MM.1S (cell line): Measurements from ENCODE around the gene OPN3.

Source experiments
- DNase-seq: peaks from one replicate; pipeline ENCODE4 v3.0.0-alpha.2; 2015
- H2AFZ ChIP-seq: fragments of 300-600 bp; sonication (generic); 2 replicates; pipeline ENCODE4 v1.6.0; 2016; ENCODE audit warnings: antibody characterized with exemption, low read length
- H3F3A ChIP-seq: fragments of 300-600 bp; sonication (generic); 2 replicates; pipeline ENCODE4 v1.6.1; 2016; ENCODE audit warnings: mild to moderate bottlenecking, antibody characterized with exemption, low read length, moderate library complexity, mixed read lengths; ENCODE audit not compliant: insufficient read depth
- H3K27ac ChIP-seq: fragments of 300-600 bp; sonication (generic); 2 replicates; pipeline ENCODE4 v1.5.1; 2016; ENCODE audit warnings: mild to moderate bottlenecking, low read length
- H3K27me3 ChIP-seq: fragments of 300-600 bp; sonication (generic); replicated peaks from 2 replicates; pipeline ENCODE4 v1.6.0; 2016; ENCODE audit warnings: low read length; ENCODE audit not compliant: insufficient read depth
- H3K36me3 ChIP-seq: fragments of 300-600 bp; sonication (generic); replicated peaks from 2 replicates; pipeline ENCODE4 v1.6.1; 2016; ENCODE audit warnings: mild to moderate bottlenecking, low read length, mixed read lengths; ENCODE audit not compliant: insufficient read depth
- H3K4me1 ChIP-seq: fragments of 300-600 bp; sonication (generic); 2 replicates; pipeline ENCODE4 v1.6.1; 2016; ENCODE audit warnings: low read length, mixed read lengths
- H3K4me2 ChIP-seq: fragments of 300-600 bp; sonication (generic); 2 replicates; pipeline ENCODE4 v1.6.0; 2016; ENCODE audit warnings: low read depth, low read length
- H3K4me3 ChIP-seq: fragments of 300-600 bp; sonication (generic); 2 replicates; pipeline ENCODE4 v1.5.1; 2016; ENCODE audit warnings: low read length, mixed read lengths
- H3K79me2 ChIP-seq: fragments of 300-600 bp; sonication (generic); 2 replicates; pipeline ENCODE4 v1.6.1; 2016; ENCODE audit warnings: mixed run types, low read length, mixed read lengths
- H3K9ac ChIP-seq: fragments of 300-600 bp; sonication (generic); 2 replicates; pipeline ENCODE4 v1.6.1; 2016; ENCODE audit warnings: low read length, mixed read lengths
- H3K9me2 ChIP-seq: fragments of 300-600 bp; sonication (generic); replicated peaks from 2 replicates; pipeline ENCODE4 v1.6.1; 2016; ENCODE audit warnings: mild to moderate bottlenecking, low read length, mixed read lengths; ENCODE audit not compliant: insufficient read depth
- H3K9me3 ChIP-seq: fragments of 300-600 bp; sonication (generic); replicated peaks from 2 replicates; pipeline ENCODE4 v1.6.1; 2016; ENCODE audit warnings: mild to moderate bottlenecking, low read length, mixed read lengths; ENCODE audit not compliant: insufficient read depth
- H4K20me1 ChIP-seq: fragments of 300-600 bp; sonication (generic); 2 replicates; pipeline ENCODE4 v1.6.1; 2016; ENCODE audit warnings: mild to moderate bottlenecking, low read length, moderate library complexity, mixed read lengths; ENCODE audit not compliant: insufficient read depth
- EZH2 ChIP-seq: fragments of 300-600 bp; sonication (generic); optimal IDR thresholded peaks from 2 replicates; pipeline ENCODE3; 2017; ENCODE audit warnings: low read depth, mild to moderate bottlenecking, antibody characterized with exemption, low read length, mixed read lengths
- EZH2phosphoT487 ChIP-seq: fragments of 300-600 bp; sonication (generic); IDR thresholded peaks from 2 replicates; pipeline ENCODE4 v1.6.1; 2018; ENCODE audit warnings: antibody characterized with exemption, low read length
- TF ChIP-seq, protein P1 (sequence below): fragments of 300-600 bp; sonication (generic); IDR thresholded peaks from 2 replicates; pipeline ENCODE4 v1.5.1; 2016; ENCODE audit warnings: antibody characterized with exemption, low read length, mixed read lengths

OPN3 gene

DNA sequence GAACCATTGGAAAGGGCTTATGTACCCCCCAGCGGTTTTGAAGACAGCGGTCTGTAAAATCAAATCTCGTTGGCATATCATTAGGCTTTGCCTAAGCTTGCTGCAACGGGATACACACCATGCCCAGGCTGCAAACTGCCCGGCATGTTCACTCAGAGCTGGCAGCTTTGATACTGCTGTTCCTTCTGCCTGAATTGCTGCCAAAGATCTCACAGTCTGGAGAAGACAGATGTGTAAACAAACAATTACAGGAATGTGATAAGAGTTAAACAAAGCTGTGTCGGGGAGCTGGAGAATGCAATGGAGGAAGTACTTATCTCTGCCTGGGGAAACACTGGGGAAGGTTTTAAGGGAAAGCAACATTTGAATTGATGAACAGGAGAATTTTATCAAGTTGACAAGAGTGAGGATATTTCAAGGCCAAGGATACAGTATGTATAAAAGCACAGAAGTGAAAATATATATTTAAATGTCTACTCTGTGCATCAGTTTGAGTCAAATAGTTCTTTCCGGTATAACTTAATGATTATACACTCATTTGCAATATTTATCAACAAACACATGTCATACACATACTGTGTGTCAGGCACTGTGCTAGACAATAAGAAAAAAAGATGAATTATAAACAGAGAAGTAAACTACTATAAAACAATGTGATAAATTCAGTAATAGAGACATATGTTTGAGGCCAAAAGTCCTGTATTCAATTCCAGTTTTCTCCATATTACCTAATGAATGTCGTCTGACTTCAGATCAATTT lies 29.9 kb downstream of the OPN3 start:
- no peak overlapping the region for H2AFZ ChIP-seq
- H4K20me1 ChIP-seq, result no peaks in the 10 kb centered on the region
- H3K36me3 ChIP-seq, result no peaks in the 10 kb centered on the region
- no peak for DNase-seq
- no peak overlapping the region for H3K4me2 ChIP-seq
- H3F3A ChIP-seq, result no peaks in the 10 kb centered on the region
- no peaks in the 10 kb centered on the region for H3K79me2 ChIP-seq
- no peak overlapping the region for H3K4me3 ChIP-seq
- H3K9me2 ChIP-seq, result no peaks in the 10 kb centered on the region
- H3K9ac ChIP-seq, result no peak overlapping the region
- no peaks in the 10 kb centered on the region for H3K9me3 ChIP-seq
- H3K27ac ChIP-seq, result no peak overlapping the region
- no peaks in the 10 kb centered on the region for H3K27me3 ChIP-seq
- TF ChIP-seq EZH2phosphoT487, result no peak
- TF ChIP-seq EZH2, result no peak
- TF ChIP-seq, protein P1, sequence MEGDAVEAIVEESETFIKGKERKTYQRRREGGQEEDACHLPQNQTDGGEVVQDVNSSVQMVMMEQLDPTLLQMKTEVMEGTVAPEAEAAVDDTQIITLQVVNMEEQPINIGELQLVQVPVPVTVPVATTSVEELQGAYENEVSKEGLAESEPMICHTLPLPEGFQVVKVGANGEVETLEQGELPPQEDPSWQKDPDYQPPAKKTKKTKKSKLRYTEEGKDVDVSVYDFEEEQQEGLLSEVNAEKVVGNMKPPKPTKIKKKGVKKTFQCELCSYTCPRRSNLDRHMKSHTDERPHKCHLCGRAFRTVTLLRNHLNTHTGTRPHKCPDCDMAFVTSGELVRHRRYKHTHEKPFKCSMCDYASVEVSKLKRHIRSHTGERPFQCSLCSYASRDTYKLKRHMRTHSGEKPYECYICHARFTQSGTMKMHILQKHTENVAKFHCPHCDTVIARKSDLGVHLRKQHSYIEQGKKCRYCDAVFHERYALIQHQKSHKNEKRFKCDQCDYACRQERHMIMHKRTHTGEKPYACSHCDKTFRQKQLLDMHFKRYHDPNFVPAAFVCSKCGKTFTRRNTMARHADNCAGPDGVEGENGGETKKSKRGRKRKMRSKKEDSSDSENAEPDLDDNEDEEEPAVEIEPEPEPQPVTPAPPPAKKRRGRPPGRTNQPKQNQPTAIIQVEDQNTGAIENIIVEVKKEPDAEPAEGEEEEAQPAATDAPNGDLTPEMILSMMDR, result no peak
- H3K4me1 ChIP-seq, result no peaks in the 10 kb centered on the region

DNA sequence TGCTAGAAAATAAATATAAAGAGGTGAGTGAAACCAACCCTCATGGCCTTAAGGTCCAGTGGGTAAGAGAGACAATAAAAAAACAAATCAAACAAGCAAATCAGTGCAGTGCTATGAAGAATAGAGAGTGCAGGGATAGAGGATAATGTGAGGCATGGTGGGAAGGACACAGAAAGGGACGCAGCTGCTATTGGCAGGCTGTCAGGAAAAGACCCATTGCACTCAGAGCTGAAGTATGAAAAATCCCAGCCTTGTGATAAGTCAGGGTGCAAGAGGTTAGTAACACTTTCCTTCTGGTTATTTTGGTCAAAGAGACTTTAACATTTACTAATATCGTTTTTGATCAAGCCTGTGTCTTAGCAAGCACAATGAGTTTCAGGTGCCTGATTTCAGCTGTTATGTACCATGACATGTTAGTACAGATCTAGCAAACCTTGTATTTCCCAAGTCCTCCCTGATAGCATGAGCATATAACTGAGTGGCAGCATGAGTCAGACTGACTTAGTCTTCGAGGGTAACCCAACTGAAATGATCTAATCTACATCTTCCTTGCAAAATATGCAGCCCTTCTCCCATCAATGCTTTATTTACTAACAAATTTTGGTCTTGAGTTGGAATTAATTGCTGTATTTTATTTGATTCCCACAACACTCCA lies 31.7 kb downstream of the OPN3 start:
- Histone ChIP-seq H3F3A (no peaks in the 10 kb centered on the region), H3K4me1 (no peaks in the 10 kb centered on the region), H4K20me1 (no peaks in the 10 kb centered on the region), H3K4me3 (no peak overlapping the region), H3K36me3 (no peaks in the 10 kb centered on the region), H3K4me2 (no peak overlapping the region), H3K9me3 (no peaks in the 10 kb centered on the region), H3K27ac (no peak overlapping the region), H2AFZ (no peak overlapping the region), H3K9me2 (no peaks in the 10 kb centered on the region), H3K9ac (no peak overlapping the region), H3K27me3 (no peaks in the 10 kb centered on the region), H3K79me2 (no peaks in the 10 kb centered on the region)
- DNase-seq, result no peak
- TF ChIP-seq EZH2phosphoT487 (no peak), EZH2 (no peak)
- TF ChIP-seq, protein P1, result no peak

DNA sequence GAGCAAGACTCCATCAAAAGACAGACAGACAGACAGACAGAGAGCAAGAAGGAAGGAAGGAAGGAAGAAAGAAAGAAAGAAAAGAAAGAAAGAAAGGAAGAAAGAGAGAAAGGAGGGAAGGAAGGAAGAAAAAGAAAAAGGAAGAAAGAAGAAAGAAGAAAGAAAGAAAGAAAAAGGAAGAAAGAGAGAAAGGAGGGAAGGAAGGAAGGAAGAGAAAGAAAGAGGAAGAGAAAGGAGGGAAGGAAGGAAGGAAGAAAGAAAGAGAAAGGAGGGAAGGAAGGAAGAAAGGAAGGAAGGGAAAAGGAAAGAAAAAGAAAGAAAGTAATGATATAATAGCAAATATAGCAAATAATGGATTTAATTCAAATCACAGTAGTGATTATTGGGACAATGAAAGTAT lies 32.7 kb downstream of the OPN3 start:
- H3F3A ChIP-seq, result no peaks in the 10 kb centered on the region
- no peaks in the 10 kb centered on the region for H3K9me2 ChIP-seq
- no peak for TF ChIP-seq EZH2phosphoT487
- no peak for TF ChIP-seq EZH2
- TF ChIP-seq, protein P1, result no peak
- no peaks in the 10 kb centered on the region for H3K4me1 ChIP-seq
- H3K9ac ChIP-seq, result no peak overlapping the region
- H3K79me2 ChIP-seq, result no peaks in the 10 kb centered on the region
- no peaks in the 10 kb centered on the region for H4K20me1 ChIP-seq
- no peak overlapping the region for H3K27ac ChIP-seq
- no peaks in the 10 kb centered on the region for H3K36me3 ChIP-seq
- no peak for DNase-seq
- no peak overlapping the region for H3K4me2 ChIP-seq
- no peaks in the 10 kb centered on the region for H3K27me3 ChIP-seq
- no peak overlapping the region for H2AFZ ChIP-seq
- H3K9me3 ChIP-seq, result no peaks in the 10 kb centered on the region
- no peak overlapping the region for H3K4me3 ChIP-seq
